NT2/D1 (cell line): Measurements from ENCODE around the gene PRMT7.

ENCODE experiments used
- DNase-seq: peaks from one replicate; pipeline ENCODE4 v3.0.0-alpha.2; 2011; ENCODE audit warnings: low read depth, low spot score
- H3K27me3 ChIP-seq: 2 replicates; pipeline ENCODE4 v1.6.0; 2011; ENCODE audit warnings: mild to moderate bottlenecking; ENCODE audit not compliant: insufficient read length, insufficient read depth
- H3K36me3 ChIP-seq: 2 replicates; pipeline ENCODE4 v1.6.1; 2011; ENCODE audit warnings: mild to moderate bottlenecking, low read length, mixed read lengths; ENCODE audit not compliant: insufficient read depth, insufficient read length
- H3K4me1 ChIP-seq: 2 replicates; pipeline ENCODE4 v1.5.1; 2011; ENCODE audit not compliant: insufficient read depth, insufficient read length
- H3K4me3 ChIP-seq: 2 replicates; pipeline ENCODE4 v1.5.1; 2011; ENCODE audit warnings: low read depth; ENCODE audit not compliant: insufficient read length
- H3K9ac ChIP-seq: 2 replicates; pipeline ENCODE4 v1.6.0; 2011; ENCODE audit warnings: low read depth; ENCODE audit not compliant: insufficient read length
- H3K9me3 ChIP-seq: 2 replicates; pipeline ENCODE4 v1.5.1; 2011; ENCODE audit warnings: mild to moderate bottlenecking, low read length; ENCODE audit not compliant: insufficient read depth
- SUZ12 ChIP-seq: IDR thresholded peaks from 2 replicates; pipeline ENCODE4 v1.6.1; 2011; ENCODE audit not compliant: insufficient read length, insufficient read depth; ENCODE audit errors: extremely low read depth
- YY1 ChIP-seq: IDR thresholded peaks from 2 replicates; pipeline ENCODE4 v1.6.1; 2011; ENCODE audit not compliant: insufficient read length, insufficient read depth
- ZNF274 ChIP-seq: IDR thresholded peaks from 2 replicates; pipeline ENCODE4 v1.6.1; 2011; ENCODE audit warnings: mild to moderate bottlenecking, low read depth, low read length

Gene PRMT7

DNA sequence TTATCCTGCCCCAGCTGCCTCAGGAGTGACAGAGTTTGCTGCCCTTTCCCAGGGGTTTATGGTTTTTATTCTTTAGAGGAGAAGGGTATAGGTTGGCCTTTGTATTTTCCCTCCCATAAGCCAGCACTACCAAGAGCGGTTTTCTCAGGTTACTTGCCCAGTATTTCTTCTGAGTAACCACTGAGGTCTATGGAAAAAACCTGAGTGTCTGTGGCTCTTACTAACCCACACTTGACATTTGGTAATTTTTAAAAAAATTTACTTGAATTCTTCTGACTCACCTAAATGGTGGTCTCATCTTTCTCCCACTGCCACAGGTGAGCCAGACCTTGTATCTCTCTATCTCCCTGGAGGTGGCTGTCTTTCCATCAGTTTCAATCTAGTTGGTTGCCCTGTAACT, 40.5 kb upstream of the PRMT7 start:
- H3K9ac ChIP-seq: no peak overlapping the region
- no peak overlapping the region for H3K4me3 ChIP-seq
- peaks cover 3% of the 10 kb centered on the region for H3K4me1 ChIP-seq
- H3K27me3 ChIP-seq: no peaks in the 10 kb centered on the region
- TF ChIP-seq SUZ12 (no peak), ZNF274 (no peak), YY1 (no peak)
- peaks cover 59% of the 10 kb centered on the region for H3K36me3 ChIP-seq
- H3K9me3 ChIP-seq: no peaks in the 10 kb centered on the region
- DNase-seq: no peak

DNA sequence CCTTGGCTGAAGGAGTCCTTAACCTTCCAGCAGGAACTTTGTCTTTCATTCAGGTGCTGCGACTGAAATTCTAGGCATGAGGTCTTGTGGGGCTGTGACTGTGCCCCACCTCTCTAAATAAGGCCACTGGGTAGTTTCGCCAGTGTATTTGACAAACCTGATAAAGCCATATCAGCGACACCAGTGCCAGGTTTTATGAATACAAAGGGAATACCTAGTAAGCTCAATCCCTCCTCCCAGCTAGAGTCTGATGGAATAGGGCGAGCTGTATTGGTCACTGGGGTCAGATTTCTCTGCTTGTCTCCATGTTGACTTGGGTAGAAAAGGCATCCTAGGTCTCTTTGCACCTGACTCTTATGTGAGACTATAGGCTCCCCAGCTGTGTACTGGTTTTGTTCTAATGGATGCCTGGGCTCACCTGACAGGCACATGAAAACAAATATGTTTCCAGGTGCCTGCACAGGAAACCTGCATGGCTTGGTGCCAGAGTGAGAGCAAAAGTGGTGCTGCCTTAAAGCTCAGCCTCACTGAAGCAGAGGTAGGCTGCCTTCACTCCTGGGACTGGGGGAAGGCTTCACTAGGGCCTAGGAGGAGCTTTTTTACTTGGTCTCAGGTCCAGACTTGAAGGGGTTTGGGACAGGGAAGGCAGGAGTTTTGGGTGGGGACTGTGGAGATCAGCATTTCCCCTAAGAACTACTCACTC, 38.2 kb upstream of the PRMT7 start:
- H3K36me3 ChIP-seq: peaks cover 73% of the 10 kb centered on the region
- H3K9me3 ChIP-seq: no peaks in the 10 kb centered on the region
- H3K9ac ChIP-seq: no peak overlapping the region
- H3K4me1 ChIP-seq: no peaks in the 10 kb centered on the region
- no peak for TF ChIP-seq SUZ12
- TF ChIP-seq YY1: no peak
- no peak for TF ChIP-seq ZNF274
- H3K4me3 ChIP-seq: no peak overlapping the region
- H3K27me3 ChIP-seq: no peaks in the 10 kb centered on the region
- no peak for DNase-seq

- Histone ChIP-seq H3K9me3 (no peaks in the 10 kb centered on the region), H3K9ac (no peak overlapping the region), H3K4me1 (no peaks in the 10 kb centered on the region), H3K4me3 (no peak overlapping the region), H3K36me3 (peaks cover 68% of the 10 kb centered on the region), H3K27me3 (no peaks in the 10 kb centered on the region)
- no peak for DNase-seq
- no peak for TF ChIP-seq SUZ12
- TF ChIP-seq ZNF274: no peak
- TF ChIP-seq YY1: no peak
Observed at GRCh38 chr16:68273459-68273858, 37.4 kb upstream of the PRMT7 start.

DNA sequence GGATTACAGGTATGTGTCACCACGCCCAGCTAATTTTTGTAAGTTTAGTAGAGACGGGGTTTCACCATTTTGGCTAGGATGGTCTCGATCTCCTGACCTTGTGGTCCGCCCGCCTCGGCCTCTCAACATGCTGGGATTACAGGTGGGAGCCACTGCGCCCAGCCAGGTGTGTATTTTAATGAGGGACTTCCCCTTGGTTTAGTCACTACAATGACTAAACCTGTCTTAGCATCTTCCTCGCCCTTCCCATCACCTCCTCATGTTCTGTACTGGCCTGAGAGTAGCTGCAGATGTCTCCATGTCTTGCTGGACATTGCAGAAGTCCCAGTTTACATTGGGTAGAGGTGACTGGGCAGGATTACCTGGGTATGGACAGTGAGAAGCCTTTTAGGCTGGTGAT, 36.9 kb upstream of the PRMT7 start:
- TF ChIP-seq YY1 (no peak), ZNF274 (no peak), SUZ12 (no peak)
- Histone ChIP-seq H3K4me3 (no peak overlapping the region), H3K27me3 (no peaks in the 10 kb centered on the region), H3K9ac (no peak overlapping the region), H3K9me3 (no peaks in the 10 kb centered on the region), H3K4me1 (no peaks in the 10 kb centered on the region), H3K36me3 (peaks cover 69% of the 10 kb centered on the region)
- no peak for DNase-seq

- peaks cover 74% of the 10 kb centered on the region for H3K36me3 ChIP-seq
- no peak overlapping the region for H3K4me3 ChIP-seq
- H3K9me3 ChIP-seq: 0 out of 2 replicates have a peak, but pooled peaks cover 4% of the 10 kb centered on the region
- no peaks in the 10 kb centered on the region for H3K27me3 ChIP-seq
- no peak for DNase-seq
- H3K9ac ChIP-seq: no peak overlapping the region
- TF ChIP-seq SUZ12 (no peak), ZNF274 (no peak), YY1 (no peak)
- H3K4me1 ChIP-seq: no peaks in the 10 kb centered on the region
Observed at GRCh38 chr16:68274441-68274840, 36.4 kb upstream of the PRMT7 start.

DNA sequence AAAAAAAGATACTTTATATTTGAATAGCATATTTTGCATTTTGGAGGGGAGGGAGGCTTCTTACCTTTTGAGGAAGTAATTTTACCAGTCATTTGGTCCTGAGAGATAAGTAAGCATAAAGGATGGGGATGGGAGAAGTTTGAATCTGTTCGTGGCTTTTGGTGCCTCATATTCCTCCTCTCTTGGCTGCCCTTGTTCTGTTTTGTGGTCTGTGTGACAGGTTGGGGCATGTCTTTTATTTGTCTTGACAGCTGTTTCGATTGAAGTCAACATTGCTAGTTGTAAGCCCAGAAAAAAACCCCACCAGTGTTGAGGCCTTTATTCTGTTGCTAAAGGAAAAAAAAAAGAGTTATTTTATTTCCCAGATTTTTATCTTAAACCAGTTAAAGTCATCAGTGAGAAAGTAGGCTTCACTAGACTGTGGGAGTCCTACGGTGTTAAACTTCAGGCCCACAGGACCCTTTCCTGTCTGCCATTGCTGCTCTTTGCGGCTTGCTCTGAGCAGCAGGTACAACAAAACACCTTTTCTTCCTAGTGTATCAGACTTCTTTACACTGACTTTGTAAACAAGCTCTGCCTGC, 35.1 kb upstream of the PRMT7 start:
- DNase-seq: no peak
- peaks cover 73% of the 10 kb centered on the region for H3K36me3 ChIP-seq
- H3K4me1 ChIP-seq: no peaks in the 10 kb centered on the region
- no peak overlapping the region for H3K4me3 ChIP-seq
- 0 out of 2 replicates have a peak, but pooled peaks cover 4% of the 10 kb centered on the region for H3K9me3 ChIP-seq
- TF ChIP-seq SUZ12 (no peak), ZNF274 (no peak), YY1 (no peak)
- no peaks in the 10 kb centered on the region for H3K27me3 ChIP-seq
- no peak overlapping the region for H3K9ac ChIP-seq

- H3K4me3 ChIP-seq: no peak overlapping the region
- H3K4me1 ChIP-seq: no peaks in the 10 kb centered on the region
- no peak overlapping the region for H3K9ac ChIP-seq
- DNase-seq: no peak
- no peak for TF ChIP-seq SUZ12
- H3K9me3 ChIP-seq: 0 out of 2 replicates have a peak, but pooled peaks cover 4% of the 10 kb centered on the region
- H3K36me3 ChIP-seq: peaks cover 73% of the 10 kb centered on the region
- no peaks in the 10 kb centered on the region for H3K27me3 ChIP-seq
Observed at GRCh38 chr16:68276223-68276622, 34.6 kb upstream of the PRMT7 start.
